Esophagus (tissue), 2 donors: Measurements from ENCODE around the gene CDIPT. TPM values are rescaled to one million over a fixed set of nuclear protein-coding genes. Genes with fewer than 3 reads are reported as not detected.

Source experiments
- H3K27ac ChIP-seq, 2 donors: one replicate each; pipeline ENCODE4 v1.5.1; 2013; ENCODE audit warnings: low read depth in 2 of 2, mild to moderate bottlenecking in 2 of 2, inconsistent platforms in 1 of 2, low read length in 1 of 2, moderate library complexity in 1 of 2
- H3K27me3 ChIP-seq, 2 donors: one replicate each; pipeline ENCODE4 v1.6.1; 2013; ENCODE audit warnings: low read length in 2 of 2, control low read depth in 1 of 2, mild to moderate bottlenecking in 1 of 2; ENCODE audit not compliant: insufficient read depth in 2 of 2, control insufficient read depth in 1 of 2
- H3K36me3 ChIP-seq, 2 donors: one replicate each; pipeline ENCODE4 v1.6.1; 2013; ENCODE audit warnings: low read length in 1 of 2; ENCODE audit not compliant: control insufficient read depth in 2 of 2, insufficient read depth in 2 of 2
- H3K4me1 ChIP-seq, 2 donors: one replicate each; pipeline ENCODE4 v1.6.1; 2013; ENCODE audit warnings: low read length in 1 of 2; ENCODE audit not compliant: control insufficient read depth in 2 of 2, insufficient read depth in 2 of 2
- H3K4me3 ChIP-seq, 2 donors: one replicate each; pipeline ENCODE4 v1.5.1; 2013; ENCODE audit warnings: low read length in 2 of 2, mild to moderate bottlenecking in 2 of 2, low read depth in 1 of 2, moderate library complexity in 1 of 2
- H3K9me3 ChIP-seq, 2 donors: one replicate each; pipeline ENCODE4 v1.6.1; 2013; ENCODE audit warnings: mild to moderate bottlenecking in 2 of 2, low read depth in 1 of 2, low read length in 1 of 2, moderate library complexity in 1 of 2; ENCODE audit not compliant: control insufficient read depth in 2 of 2, insufficient read depth in 1 of 2
- WGBS, 2 donors: extraction: QIAGEN DNeasy Blood & Tissue Kit; methylation state at CpG; one replicate each; pipeline ENCODE4 v1.1.7; 2013; 5-methylcytosine and 5-hydroxymethylcytosine counted together
- polyA plus RNA-seq, 2 donors: library from polyadenylated mRNA; stranded (reverse); fragments of 200-250 nt; gene quantifications; one replicate each; pipeline ENCODE4 v1.2.3, GENCODE V29; 2013
- donor health status: healthy with polysubstance abuse.
- donor health status: Bipolar disorder and iron deficiency.

Gene CDIPT
- polyA plus RNA-seq, 2 donors: 26.7 to 48.3 TPM

GRCh38 chr16:29863669-29863984, 601 bp upstream of the CDIPT start:
- Histone ChIP-seq H3K4me1 (peaks cover 2 to 7% of the 10 kb centered on the region in 2 donors), H3K27ac (peak overlapping the region in 1 of 2 donors; percentile 82), H3K27me3 (no peaks in the 10 kb centered on the region), H3K36me3 (peaks cover 4 to 21% of the 10 kb centered on the region in 2 donors), H3K4me3 (peak overlapping the region; percentile 75 to 99), H3K9me3 (no peaks in the 10 kb centered on the region)
- 30 to 31% methylated on average over 15 to 16 of the region's 16 CpGs for WGBS, 2 donors

- peak overlapping the region; percentile 75 to 99 for H3K4me3 ChIP-seq
- H3K9me3 ChIP-seq: no peaks in the 10 kb centered on the region
- H3K4me1 ChIP-seq: peaks cover 2 to 7% of the 10 kb centered on the region in 2 donors
- 1 to 2% methylated on average over 27 of the region's 27 CpGs for WGBS, 2 donors
- H3K27me3 ChIP-seq: no peaks in the 10 kb centered on the region
- H3K36me3 ChIP-seq: peaks cover 4 to 23% of the 10 kb centered on the region in 2 donors
- peak overlapping the region; percentile 82 for H3K27ac ChIP-seq
These were observed 593 bp downstream of the CDIPT start for GRCh38 chr16:29862383-29862883.

GRCh38 chr16:29860218-29860617, 2.8 kb downstream of the CDIPT start:
- H3K27me3 ChIP-seq: no peaks in the 10 kb centered on the region
- peaks cover 4 to 23% of the 10 kb centered on the region in 2 donors for H3K36me3 ChIP-seq
- peaks cover 2 to 7% of the 10 kb centered on the region in 2 donors for H3K4me1 ChIP-seq
- 87 to 90% methylated on average over 9 of the region's 9 CpGs for WGBS, 2 donors
- no peak overlapping the region for H3K4me3 ChIP-seq
- H3K9me3 ChIP-seq: no peaks in the 10 kb centered on the region
- no peak overlapping the region for H3K27ac ChIP-seq

- H3K4me3 ChIP-seq: no peak overlapping the region
- no peaks in the 10 kb centered on the region for H3K27me3 ChIP-seq
- no peak overlapping the region for H3K27ac ChIP-seq
- no peaks in the 10 kb centered on the region for H3K9me3 ChIP-seq
- H3K4me1 ChIP-seq: peaks cover 2 to 7% of the 10 kb centered on the region in 2 donors
- 94% methylated on average over 19 of the region's 19 CpGs for WGBS, 2 donors
- H3K36me3 ChIP-seq: peaks cover 4 to 23% of the 10 kb centered on the region in 2 donors
These were observed 4.1 kb downstream of the CDIPT start for GRCh38 chr16:29858974-29859373.

- Histone ChIP-seq H3K27me3 (no peaks in the 10 kb centered on the region), H3K9me3 (no peaks in the 10 kb centered on the region), H3K27ac (no peak overlapping the region), H3K4me3 (no peak overlapping the region), H3K36me3 (peaks cover 4 to 23% of the 10 kb centered on the region in 2 donors), H3K4me1 (peaks cover 2 to 4% of the 10 kb centered on the region in 2 donors)
- WGBS, 2 donors: 68 to 82% methylated on average over 10 of the region's 10 CpGs
These were observed 4.7 kb downstream of the CDIPT start for GRCh38 chr16:29858149-29858849.

DNA sequence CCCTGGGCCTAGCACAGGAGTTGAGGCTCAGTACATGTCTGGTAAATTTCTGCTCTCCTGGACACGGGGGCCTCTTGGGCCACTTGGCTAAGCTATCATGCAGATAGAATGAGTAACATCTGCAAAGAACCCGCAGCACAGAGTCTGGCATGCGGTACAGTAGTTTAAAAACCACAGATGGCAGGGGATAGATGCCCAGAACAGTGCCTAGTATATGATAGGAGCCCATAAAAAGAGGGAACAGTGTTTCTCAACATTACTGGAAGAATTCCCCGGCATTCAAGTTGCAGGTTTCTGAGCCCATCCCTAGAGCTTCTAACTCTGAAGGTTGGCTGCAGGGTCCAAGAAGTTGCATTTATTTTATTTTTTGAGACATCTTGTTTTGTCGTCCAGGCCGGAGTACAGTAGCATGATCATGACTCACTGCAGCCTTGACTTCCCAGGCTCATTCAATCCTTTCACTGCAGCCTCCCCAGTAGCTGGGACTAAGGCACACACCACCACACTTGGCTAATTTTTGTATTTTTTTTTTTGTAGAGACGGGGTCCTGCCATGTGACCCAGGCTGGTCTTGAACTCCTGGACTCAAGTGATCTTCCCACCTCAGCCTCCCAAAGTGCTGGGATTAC, 5.8 kb downstream of the CDIPT start:
- Histone ChIP-seq H3K27me3 (no peaks in the 10 kb centered on the region), H3K36me3 (peaks cover 4 to 23% of the 10 kb centered on the region in 2 donors), H3K4me3 (no peak overlapping the region), H3K4me1 (peaks cover 2 to 4% of the 10 kb centered on the region in 2 donors), H3K9me3 (no peaks in the 10 kb centered on the region), H3K27ac (no peak overlapping the region)
- WGBS, 2 donors: 78 to 80% methylated on average over 7 of the region's 7 CpGs

DNA sequence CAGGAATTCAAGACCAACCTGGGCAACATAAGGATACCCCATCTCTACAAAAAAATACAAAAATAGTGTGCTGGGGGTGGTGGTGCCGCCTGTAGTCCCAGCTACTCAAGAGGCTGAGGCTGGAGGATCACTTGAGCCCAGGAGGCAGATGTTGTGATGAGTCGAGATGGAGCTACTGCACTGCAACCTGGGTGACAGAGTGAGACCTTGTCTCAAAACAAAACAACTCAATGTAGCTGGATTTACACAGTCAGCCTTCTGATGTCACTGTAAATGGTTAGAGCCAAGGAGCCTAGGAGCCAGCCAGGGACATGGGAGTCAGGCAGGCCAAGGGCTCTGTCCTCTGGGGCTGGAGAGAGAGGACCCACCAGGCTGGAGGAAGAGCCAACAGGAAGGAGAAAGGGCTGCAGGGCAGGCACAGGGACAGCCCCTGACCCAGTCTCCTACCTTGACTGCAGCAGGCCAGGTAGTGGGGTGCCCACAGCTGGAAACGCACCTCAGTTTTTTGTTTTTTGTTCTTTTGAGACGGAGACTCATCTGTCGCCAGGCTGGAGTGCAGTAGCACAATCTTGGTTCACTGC, 8.4 kb downstream of the CDIPT start:
- Histone ChIP-seq H3K9me3 (no peaks in the 10 kb centered on the region), H3K4me1 (no peaks in the 10 kb centered on the region), H3K4me3 (no peak overlapping the region), H3K27ac (no peak overlapping the region), H3K36me3 (peaks cover 4 to 12% of the 10 kb centered on the region in 2 donors), H3K27me3 (no peaks in the 10 kb centered on the region)
- 83 to 85% methylated on average over 5 of the region's 5 CpGs for WGBS, 2 donors

DNA sequence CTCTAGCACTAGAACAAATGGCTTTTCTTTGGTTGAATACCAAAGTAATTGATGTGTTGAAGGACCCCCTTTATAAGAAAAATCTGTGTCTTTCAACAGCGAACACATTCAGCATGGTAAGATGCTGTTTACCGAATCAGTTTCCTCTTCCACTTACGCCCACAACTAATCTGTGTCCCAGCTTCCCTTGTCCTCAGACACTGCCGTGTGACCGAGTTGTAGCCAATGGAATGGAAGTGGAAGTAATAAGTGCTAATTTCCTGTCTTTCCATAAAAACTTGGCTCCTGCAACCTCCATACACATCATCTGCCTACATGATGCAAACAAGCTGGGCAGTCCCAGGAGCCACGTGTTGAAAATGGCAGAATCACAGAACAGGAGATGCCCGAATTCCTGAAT, 10.4 kb downstream of the CDIPT start:
- H3K27me3 ChIP-seq: no peaks in the 10 kb centered on the region
- WGBS, 2 donors: 54 to 65% methylated on average over 7 of the region's 7 CpGs
- H3K4me3 ChIP-seq: no peak overlapping the region
- H3K27ac ChIP-seq: no peak overlapping the region
- H3K36me3 ChIP-seq: peaks cover under 1% of the 10 kb centered on the region in 2 donors
- no peaks in the 10 kb centered on the region for H3K9me3 ChIP-seq
- H3K4me1 ChIP-seq: no peaks in the 10 kb centered on the region

DNA sequence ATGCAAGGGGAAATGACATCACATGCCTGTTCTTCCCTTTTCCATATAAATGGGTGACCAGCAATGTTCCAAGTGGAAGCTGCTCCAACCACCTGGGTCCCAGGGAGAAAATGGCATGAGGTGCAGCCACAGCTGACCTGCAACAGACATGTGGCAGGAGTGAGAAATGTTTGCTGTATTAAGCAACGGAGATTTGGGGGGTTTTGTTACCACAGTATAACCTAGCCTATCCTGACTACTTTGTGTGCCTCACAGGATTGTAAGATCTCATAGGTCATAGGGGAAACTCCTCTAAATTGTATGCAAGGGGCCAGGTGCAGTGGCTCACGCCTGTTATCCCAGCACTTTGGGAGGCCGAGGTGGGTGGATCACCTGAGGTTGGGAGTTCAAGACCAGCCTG, 12.0 kb downstream of the CDIPT start:
- no peaks in the 10 kb centered on the region for H3K4me1 ChIP-seq
- H3K27me3 ChIP-seq: no peaks in the 10 kb centered on the region
- 87 to 98% methylated on average over 3 of the region's 3 CpGs for WGBS, 2 donors
- no peaks in the 10 kb centered on the region for H3K9me3 ChIP-seq
- H3K36me3 ChIP-seq: peaks cover 8 to 12% of the 10 kb centered on the region in 2 donors
- no peak overlapping the region for H3K27ac ChIP-seq
- no peak overlapping the region for H3K4me3 ChIP-seq
